Measurements from ENCODE around the gene PDE4D.
A peak's percentile ranks its signal among the peaks of the same experiment; 100 is the strongest.

The PDE4D gene

DNA sequence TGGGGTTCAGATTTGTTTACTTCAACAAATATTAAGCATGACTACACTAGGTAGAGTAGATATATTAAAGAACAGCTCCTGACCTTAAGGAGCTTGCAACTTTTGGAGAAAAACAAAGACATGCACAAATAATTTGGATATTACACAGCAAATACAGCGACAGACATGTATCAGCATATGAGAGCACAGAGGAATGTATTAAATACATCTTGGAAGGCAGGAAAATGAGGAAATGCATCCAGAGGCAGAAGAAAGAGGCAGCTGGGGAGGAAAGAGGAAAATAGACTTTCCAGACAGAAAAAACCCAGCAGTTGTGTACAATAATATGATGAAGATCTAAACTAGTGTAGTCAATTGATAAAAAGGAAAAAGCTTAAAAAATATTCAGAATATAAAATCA lies 392.2 kb downstream of the PDE4D start:
- H3K27ac ChIP-seq: no peak overlapping the region
- TF ChIP-seq ZFX (IDR thresholded peaks at IDR 0.05; ENCODE audit: borderline replicate concordance): no peak
- TF ChIP-seq, protein P1, sequence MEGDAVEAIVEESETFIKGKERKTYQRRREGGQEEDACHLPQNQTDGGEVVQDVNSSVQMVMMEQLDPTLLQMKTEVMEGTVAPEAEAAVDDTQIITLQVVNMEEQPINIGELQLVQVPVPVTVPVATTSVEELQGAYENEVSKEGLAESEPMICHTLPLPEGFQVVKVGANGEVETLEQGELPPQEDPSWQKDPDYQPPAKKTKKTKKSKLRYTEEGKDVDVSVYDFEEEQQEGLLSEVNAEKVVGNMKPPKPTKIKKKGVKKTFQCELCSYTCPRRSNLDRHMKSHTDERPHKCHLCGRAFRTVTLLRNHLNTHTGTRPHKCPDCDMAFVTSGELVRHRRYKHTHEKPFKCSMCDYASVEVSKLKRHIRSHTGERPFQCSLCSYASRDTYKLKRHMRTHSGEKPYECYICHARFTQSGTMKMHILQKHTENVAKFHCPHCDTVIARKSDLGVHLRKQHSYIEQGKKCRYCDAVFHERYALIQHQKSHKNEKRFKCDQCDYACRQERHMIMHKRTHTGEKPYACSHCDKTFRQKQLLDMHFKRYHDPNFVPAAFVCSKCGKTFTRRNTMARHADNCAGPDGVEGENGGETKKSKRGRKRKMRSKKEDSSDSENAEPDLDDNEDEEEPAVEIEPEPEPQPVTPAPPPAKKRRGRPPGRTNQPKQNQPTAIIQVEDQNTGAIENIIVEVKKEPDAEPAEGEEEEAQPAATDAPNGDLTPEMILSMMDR (IDR thresholded peaks at IDR 0.05): no peak

DNA sequence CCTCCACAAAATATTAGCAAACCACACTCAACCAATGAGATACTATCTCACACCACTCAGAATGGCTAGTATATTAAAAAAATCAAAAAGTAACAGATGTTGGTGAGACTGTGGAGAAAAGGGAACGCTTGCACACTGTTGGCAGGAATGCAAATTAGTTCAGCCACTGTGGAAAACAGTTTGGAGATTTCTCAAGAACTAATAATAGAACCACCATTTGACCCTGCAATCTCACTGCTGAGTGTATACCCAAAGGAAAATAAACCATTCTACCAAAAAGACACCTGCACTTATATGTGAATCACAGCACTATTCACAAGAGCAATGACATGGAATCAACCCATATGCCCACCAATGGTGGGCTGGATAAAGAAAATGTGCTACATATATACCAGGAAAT lies 393.5 kb downstream of the PDE4D start:
- no peak overlapping the region for H3K27ac ChIP-seq
- TF ChIP-seq, protein P1 (IDR thresholded peaks at IDR 0.05): no peak
- no peak for TF ChIP-seq ZFX (IDR thresholded peaks at IDR 0.05; ENCODE audit: borderline replicate concordance)

DNA sequence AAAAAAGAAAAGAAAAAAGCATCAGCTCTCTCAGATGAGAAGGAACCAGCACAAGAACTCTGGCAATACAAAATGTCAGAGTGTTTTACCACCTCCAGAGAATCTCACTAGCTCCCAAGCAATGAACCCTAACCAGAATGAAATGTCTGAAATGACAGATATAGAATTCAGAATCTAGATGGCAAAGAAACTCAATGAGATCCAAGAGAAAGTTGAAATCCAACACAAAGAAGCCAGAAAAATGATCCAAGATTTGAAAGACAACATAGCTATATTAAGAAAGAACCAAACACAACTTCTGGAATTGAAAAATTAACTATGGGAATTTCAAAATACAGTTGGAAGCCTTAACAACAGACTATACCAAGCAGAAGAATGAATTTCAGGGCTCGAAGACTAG lies 396.3 kb downstream of the PDE4D start:
- H3K27ac ChIP-seq: no peak overlapping the region
- TF ChIP-seq, protein P1 (IDR thresholded peaks at IDR 0.05): no peak
- TF ChIP-seq ZFX (IDR thresholded peaks at IDR 0.05; ENCODE audit: borderline replicate concordance): no peak

DNA sequence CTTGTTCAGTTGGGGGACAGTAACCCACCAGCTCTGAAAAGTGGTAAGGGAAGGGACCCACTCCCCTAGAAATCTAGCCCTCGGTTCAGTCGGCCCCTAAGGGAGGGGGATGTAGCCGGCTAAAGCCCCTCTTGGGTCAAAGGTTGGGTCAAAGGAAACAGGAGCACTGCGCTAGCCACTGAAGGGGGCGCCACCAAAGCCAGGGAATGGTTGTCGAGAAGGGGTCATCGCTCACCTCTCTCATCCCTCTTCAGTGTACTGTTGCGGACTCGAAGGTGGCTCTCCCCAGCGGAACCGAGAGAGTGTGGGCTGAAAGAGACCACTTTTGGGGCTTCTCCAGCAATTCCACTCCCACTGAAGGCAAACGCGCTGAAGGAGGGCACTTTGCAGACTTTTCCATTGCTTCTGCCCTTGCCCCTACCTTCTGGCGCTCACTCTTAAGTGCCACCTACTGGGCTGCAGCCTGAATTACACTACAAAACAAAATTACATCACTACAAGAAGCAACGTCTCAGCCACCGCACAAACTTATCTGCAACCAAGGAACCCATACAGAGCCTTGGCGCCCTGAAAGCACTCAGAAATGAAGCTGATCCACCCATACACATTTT lies 396.9 kb downstream of the PDE4D start:
- TF ChIP-seq, protein P1 (IDR thresholded peaks at IDR 0.05): peak; percentile 59
- TF ChIP-seq ZFX (IDR thresholded peaks at IDR 0.05; ENCODE audit: borderline replicate concordance): no peak

DNA sequence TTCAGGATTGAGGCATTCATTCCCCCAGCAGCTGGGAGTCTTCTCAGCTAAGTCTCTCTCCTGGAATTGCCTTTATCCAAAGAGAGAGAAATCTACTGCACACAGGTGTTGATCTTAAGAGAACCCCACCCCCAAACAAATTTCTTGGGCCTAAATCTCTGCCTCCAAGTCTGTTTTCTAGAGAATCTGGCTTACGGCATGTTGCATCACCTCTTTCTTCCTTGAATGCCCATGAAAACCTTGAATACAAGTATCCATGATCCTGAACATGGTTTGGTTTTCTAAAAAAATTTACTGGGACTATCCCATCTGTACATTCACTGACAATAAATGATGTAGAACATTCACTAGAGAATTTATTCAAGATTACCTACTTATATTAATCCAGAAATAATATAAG lies 401.6 kb downstream of the PDE4D start:
- no peak overlapping the region for H3K27ac ChIP-seq
- TF ChIP-seq ZFX (IDR thresholded peaks at IDR 0.05; ENCODE audit: borderline replicate concordance): no peak

More for the DNA sequence above, 396.9 kb downstream of the PDE4D start:
- H3K27ac ChIP-seq: no peak overlapping the region

DNA sequence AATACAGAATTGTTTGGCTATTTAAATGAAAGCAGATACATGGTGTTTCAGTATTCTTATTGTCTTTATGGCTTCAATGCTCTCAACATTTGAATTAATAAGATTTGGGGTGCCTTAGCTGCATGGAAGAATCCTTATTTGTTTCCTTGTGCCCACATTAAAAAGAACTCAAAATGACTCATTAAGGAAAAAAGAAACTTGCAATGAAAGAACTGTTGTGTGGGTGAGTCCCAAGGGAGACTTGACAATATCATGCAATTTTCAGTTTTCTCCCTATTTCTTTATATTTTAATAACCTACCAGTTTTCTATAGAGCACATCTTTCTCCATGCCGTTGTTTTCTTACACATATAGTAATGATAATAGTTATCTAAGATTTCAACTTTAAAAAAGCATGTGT lies 404.0 kb downstream of the PDE4D start:
- H3K27ac ChIP-seq: no peak overlapping the region
- TF ChIP-seq, protein P1 (IDR thresholded peaks at IDR 0.05): no peak
- TF ChIP-seq ZFX (IDR thresholded peaks at IDR 0.05; ENCODE audit: borderline replicate concordance): no peak

DNA sequence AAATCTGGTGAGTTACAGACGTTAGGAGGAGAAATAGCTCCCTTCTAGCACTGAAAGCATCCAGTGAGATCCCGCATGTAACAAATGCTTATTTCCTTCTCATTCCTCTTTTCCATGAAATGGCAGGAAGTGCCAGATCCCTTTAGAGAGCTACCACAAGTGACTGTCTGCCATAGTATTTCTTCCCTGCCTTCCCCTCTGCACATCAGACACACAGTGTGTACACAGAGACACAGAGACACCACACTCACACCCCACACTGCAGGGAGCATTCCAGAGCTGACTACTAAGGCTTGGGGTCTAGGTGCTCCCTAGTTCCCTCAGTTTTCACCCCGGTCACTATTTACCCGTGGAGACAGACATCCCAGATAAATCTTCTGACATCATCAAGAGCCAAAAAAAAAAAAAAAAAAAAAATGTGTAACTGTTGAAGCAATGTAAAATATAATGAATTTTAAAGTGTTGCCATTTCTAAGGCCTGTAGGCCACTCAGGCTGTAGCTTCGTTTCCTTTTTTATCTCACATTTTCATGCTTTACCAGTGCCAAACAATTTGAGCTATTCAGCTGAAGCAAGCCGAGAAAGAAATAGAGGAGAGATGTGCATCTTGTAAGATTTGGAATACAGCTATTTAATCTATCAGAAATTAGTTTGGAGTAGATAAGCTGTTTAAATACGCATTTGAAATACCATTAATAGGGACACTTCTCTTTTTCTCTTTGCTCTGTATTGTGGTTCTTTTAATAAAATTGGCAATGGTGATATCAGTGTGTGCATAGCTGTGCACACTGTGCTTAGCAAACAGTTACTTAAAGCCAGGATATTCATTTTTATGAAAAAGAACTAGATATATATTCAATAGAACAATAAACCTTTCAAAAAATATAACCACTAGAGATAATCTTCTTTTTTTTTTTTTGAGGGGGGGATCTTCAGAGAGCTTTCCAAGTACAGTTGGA lies 405.5 kb downstream of the PDE4D start:
- peak overlapping the region; percentile 7; the same call in 1 of the 2 replicates for H3K27ac ChIP-seq
- TF ChIP-seq, protein P1 (IDR thresholded peaks at IDR 0.05): no peak
- no peak for TF ChIP-seq ZFX (IDR thresholded peaks at IDR 0.05; ENCODE audit: borderline replicate concordance)

Measured in 22Rv1 (cell line).